Epithelial cell of esophagus (primary cell): Measurements from ENCODE around the gene INHBE.
"Not testable (repeated sequence)": the region's sequence is repeated elsewhere in the genome, so short reads cannot be mapped to it uniquely, and the experiment has no call there.

Source experiments
- DNase-seq: peaks from one replicate; pipeline ENCODE4 v3.0.0; 2010; ENCODE audit warnings: low read depth
- H3K4me3 ChIP-seq: 2 replicates; pipeline ENCODE4 v1.5.1; 2011; ENCODE audit warnings: mild to moderate bottlenecking, low read length, control low read depth
- TF ChIP-seq, protein P1 (sequence below): IDR thresholded peaks from 2 replicates; pipeline ENCODE4 v1.5.1; 2011; ENCODE audit warnings: low read depth, mild to moderate bottlenecking, low read length, control low read depth, inconsistent platforms; ENCODE audit not compliant: insufficient read depth; ENCODE audit errors: missing control alignments

INHBE gene

DNA sequence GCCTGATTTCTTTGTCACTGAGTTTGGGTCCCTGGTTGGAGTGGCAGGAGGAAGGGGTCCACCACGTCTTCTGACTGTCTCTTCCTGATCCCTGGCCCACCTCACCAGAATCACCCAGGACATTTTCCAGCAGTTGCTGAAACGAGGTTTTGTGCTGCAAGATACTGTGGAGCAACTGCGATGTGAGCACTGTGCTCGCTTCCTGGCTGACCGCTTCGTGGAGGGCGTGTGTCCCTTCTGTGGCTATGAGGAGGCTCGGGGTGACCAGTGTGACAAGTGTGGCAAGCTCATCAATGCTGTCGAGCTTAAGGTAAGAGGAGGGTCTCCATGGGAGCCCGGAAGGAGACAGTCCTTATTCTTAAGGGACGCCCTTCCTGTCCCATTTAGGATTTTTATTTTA is 45.1 kb downstream of the INHBE start:
- no peak for DNase-seq

GRCh38 chr12:57502311-57502969 is 47.3 kb downstream of the INHBE start:
- not testable (repeated sequence) for DNase-seq, H3K4me3 ChIP-seq

More for the DNA sequence above, 45.1 kb downstream of the INHBE start:
- H3K4me3 ChIP-seq, result no peak overlapping the region
- TF ChIP-seq, protein P1, sequence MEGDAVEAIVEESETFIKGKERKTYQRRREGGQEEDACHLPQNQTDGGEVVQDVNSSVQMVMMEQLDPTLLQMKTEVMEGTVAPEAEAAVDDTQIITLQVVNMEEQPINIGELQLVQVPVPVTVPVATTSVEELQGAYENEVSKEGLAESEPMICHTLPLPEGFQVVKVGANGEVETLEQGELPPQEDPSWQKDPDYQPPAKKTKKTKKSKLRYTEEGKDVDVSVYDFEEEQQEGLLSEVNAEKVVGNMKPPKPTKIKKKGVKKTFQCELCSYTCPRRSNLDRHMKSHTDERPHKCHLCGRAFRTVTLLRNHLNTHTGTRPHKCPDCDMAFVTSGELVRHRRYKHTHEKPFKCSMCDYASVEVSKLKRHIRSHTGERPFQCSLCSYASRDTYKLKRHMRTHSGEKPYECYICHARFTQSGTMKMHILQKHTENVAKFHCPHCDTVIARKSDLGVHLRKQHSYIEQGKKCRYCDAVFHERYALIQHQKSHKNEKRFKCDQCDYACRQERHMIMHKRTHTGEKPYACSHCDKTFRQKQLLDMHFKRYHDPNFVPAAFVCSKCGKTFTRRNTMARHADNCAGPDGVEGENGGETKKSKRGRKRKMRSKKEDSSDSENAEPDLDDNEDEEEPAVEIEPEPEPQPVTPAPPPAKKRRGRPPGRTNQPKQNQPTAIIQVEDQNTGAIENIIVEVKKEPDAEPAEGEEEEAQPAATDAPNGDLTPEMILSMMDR, result no peak

DNA sequence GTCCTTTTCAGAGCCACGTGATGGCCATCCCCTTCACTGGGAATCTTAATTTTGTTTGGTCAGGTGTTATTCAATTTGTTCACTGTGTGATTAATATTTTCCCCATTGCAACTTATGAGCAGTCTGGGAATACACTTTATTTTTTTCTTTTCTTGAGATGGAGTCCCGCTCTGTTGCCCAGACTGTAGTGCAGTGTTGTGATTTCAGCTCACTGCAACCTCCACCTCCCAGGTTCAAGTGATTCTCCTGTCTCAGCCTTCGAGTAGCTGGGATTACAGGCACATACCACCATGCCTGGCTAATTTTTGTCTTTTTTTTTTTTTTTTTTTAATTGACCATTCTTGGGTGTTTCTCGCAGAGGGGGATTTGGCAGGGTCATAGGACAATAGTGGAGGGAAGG is 51.4 kb downstream of the INHBE start:
- not testable (repeated sequence) for DNase-seq, H3K4me3 ChIP-seq
